ENCODE data around the gene JARID2.

GRCh38 chr6:15429141-15430110 is 183.6 kb downstream of the JARID2 start:
- TF ChIP-seq POLR2AphosphoS5 (IDR thresholded peaks at IDR 0.05) (no peak), POLR2A (IDR thresholded peaks at IDR 0.05) (no peak), CTCF (IDR thresholded peaks at IDR 0.05) (no peak)

All from suprapubic skin (tissue), 4 donors.